HG02885 (cell line): ENCODE data around the gene FCN2.

ENCODE experiments used
- ATAC-seq: cut with Tn5 transposase; IDR thresholded peaks from one replicate; pipeline ENCODE4 v1.9.1; 2021; ENCODE audit warnings: mild to moderate bottlenecking; ENCODE audit not compliant: unreplicated experiment, poor library complexity

FCN2 gene

GRCh38 chr9:134867917-134868750 lies 12.5 kb upstream of the FCN2 start:
- ATAC-seq, result no peak

GRCh38 chr9:134868751-134869553 lies 11.7 kb upstream of the FCN2 start:
- no peak for ATAC-seq

- ATAC-seq, result no peak
These were observed 10.9 kb upstream of the FCN2 start for GRCh38 chr9:134869554-134870300.

GRCh38 chr9:134870301-134870694 lies 10.3 kb upstream of the FCN2 start:
- no peak for ATAC-seq

- no peak for ATAC-seq
These were observed 9.6 kb upstream of the FCN2 start for GRCh38 chr9:134870746-134871662.

GRCh38 chr9:134871697-134872340 lies 8.8 kb upstream of the FCN2 start:
- no peak for ATAC-seq

- no peak for ATAC-seq
These were observed 8.0 kb upstream of the FCN2 start for GRCh38 chr9:134872482-134873231.

GRCh38 chr9:134875371-134875770 lies 5.2 kb upstream of the FCN2 start:
- ATAC-seq, result no peak

- no peak for ATAC-seq
These were observed 3.1 kb upstream of the FCN2 start for GRCh38 chr9:134877541-134877940.

- ATAC-seq, result no peak
These were observed 736 bp upstream of the FCN2 start for GRCh38 chr9:134879664-134880483.

GRCh38 chr9:134881313-134881670 lies 682 bp downstream of the FCN2 start:
- no peak for ATAC-seq

GRCh38 chr9:134882204-134882785 lies 1.7 kb downstream of the FCN2 start:
- no peak for ATAC-seq

- ATAC-seq, result no peak
These were observed 2.6 kb downstream of the FCN2 start for GRCh38 chr9:134883040-134883782.

- no peak for ATAC-seq
These were observed 3.9 kb downstream of the FCN2 start for GRCh38 chr9:134884492-134884891.

GRCh38 chr9:134885001-134885678 lies 4.5 kb downstream of the FCN2 start:
- no peak for ATAC-seq

GRCh38 chr9:134885679-134886412 lies 5.2 kb downstream of the FCN2 start:
- no peak for ATAC-seq
